Tibial nerve (tissue), 4 donors: Measurements from ENCODE around the gene PTPRO.

ENCODE experiments used
- EP300 ChIP-seq, 2 donors: sonication (generic); formaldehyde crosslinking; IDR thresholded peaks; one replicate each; pipeline ENCODE4 v1.6.1; 2017; ENCODE audit warnings: antibody characterized with exemption in 2 of 2, mild to moderate bottlenecking in 1 of 2
- POLR2A ChIP-seq, 2 donors: fragments of 450-650 bp; IDR thresholded peaks; one replicate each; pipeline ENCODE4 v1.6.1; 2017; ENCODE audit warnings: antibody characterized with exemption in 2 of 2, mild to moderate bottlenecking in 2 of 2, moderate library complexity in 2 of 2
- TF ChIP-seq, protein P1 (sequence below), 5 experiments: fragments of 200-600 bp in 3 of 5; fragments of 450-650 bp in 2 of 5; sonication (generic) in 3 of 5; IDR thresholded peaks; one replicate each; pipeline ENCODE4 v1.5.1; 2016 to 2019; ENCODE audit warnings: antibody characterized with exemption in 5 of 5, mild to moderate bottlenecking in 3 of 5, moderate library complexity in 2 of 5

DNA sequence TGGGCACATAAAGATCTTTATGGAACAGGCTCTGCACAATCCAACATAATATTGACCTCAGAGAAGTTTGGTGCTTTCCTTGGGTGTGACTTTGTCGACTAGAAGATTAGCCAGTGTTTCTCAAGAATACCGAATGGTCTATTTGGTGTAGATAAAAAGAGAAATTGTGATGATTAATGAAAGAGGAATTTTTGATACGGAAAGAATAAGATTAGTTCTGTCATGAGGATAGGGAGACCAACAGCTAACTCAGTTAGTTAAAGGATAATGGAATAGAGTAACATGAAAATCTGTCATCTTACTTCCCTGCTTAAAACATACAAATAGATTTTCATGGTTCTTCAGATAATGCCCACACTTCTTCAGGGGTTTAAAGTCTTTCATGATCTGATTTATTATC lies 24.2 kb downstream of the PTPRO start:
- TF ChIP-seq EP300 (IDR thresholded peaks at IDR 0.05) (no peak), POLR2A (IDR thresholded peaks at IDR 0.05) (no peak)
- TF ChIP-seq, protein P1, sequence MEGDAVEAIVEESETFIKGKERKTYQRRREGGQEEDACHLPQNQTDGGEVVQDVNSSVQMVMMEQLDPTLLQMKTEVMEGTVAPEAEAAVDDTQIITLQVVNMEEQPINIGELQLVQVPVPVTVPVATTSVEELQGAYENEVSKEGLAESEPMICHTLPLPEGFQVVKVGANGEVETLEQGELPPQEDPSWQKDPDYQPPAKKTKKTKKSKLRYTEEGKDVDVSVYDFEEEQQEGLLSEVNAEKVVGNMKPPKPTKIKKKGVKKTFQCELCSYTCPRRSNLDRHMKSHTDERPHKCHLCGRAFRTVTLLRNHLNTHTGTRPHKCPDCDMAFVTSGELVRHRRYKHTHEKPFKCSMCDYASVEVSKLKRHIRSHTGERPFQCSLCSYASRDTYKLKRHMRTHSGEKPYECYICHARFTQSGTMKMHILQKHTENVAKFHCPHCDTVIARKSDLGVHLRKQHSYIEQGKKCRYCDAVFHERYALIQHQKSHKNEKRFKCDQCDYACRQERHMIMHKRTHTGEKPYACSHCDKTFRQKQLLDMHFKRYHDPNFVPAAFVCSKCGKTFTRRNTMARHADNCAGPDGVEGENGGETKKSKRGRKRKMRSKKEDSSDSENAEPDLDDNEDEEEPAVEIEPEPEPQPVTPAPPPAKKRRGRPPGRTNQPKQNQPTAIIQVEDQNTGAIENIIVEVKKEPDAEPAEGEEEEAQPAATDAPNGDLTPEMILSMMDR (IDR thresholded peaks at IDR 0.05): no peak
